ENCODE data around the gene SERPINE1.

SERPINE1 gene

GRCh38 chr7:101122933-101123702 is 3.8 kb upstream of the SERPINE1 start:
- H3K36me3 ChIP-seq (ENCODE audit: low read length) = no peaks in the 10 kb centered on the region
- no peak overlapping the region for H3K9ac ChIP-seq (ENCODE audit: low read length)
- no peak overlapping the region for H2AFZ ChIP-seq (ENCODE audit: low read depth, low read length, severe bottlenecking)
- no peaks in the 10 kb centered on the region for H4K20me1 ChIP-seq (ENCODE audit: low read depth, low read length)
- TF ChIP-seq, protein P1, sequence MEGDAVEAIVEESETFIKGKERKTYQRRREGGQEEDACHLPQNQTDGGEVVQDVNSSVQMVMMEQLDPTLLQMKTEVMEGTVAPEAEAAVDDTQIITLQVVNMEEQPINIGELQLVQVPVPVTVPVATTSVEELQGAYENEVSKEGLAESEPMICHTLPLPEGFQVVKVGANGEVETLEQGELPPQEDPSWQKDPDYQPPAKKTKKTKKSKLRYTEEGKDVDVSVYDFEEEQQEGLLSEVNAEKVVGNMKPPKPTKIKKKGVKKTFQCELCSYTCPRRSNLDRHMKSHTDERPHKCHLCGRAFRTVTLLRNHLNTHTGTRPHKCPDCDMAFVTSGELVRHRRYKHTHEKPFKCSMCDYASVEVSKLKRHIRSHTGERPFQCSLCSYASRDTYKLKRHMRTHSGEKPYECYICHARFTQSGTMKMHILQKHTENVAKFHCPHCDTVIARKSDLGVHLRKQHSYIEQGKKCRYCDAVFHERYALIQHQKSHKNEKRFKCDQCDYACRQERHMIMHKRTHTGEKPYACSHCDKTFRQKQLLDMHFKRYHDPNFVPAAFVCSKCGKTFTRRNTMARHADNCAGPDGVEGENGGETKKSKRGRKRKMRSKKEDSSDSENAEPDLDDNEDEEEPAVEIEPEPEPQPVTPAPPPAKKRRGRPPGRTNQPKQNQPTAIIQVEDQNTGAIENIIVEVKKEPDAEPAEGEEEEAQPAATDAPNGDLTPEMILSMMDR (IDR thresholded peaks at IDR 0.05; ENCODE audit: insufficient read depth, low read length, poor library complexity, severe bottlenecking) = no peak
- TF ChIP-seq EZH2phosphoT487 (conservative IDR thresholded peaks at IDR 0.05; ENCODE audit: low read length) = no peak
- no peaks in the 10 kb centered on the region for H3K9me2 ChIP-seq (replicated peaks; ENCODE audit: insufficient read depth, low read length)
- H3K27me3 ChIP-seq (ENCODE audit: low read length) = no peaks in the 10 kb centered on the region
- no peak overlapping the region for H3K4me2 ChIP-seq (ENCODE audit: low read depth, low read length, poor library complexity, severe bottlenecking)
- H3F3A ChIP-seq (ENCODE audit: insufficient read depth) = no peaks in the 10 kb centered on the region
- H3K9me3 ChIP-seq (ENCODE audit: insufficient read depth, low read length) = no peaks in the 10 kb centered on the region
- no peak overlapping the region for H3K27ac ChIP-seq (ENCODE audit: low read depth, low read length)
- no peaks in the 10 kb centered on the region for H3K79me2 ChIP-seq (ENCODE audit: insufficient read depth, low read length)
- H3K4me3 ChIP-seq (ENCODE audit: insufficient read depth, low read length, poor library complexity, severe bottlenecking) = no peak overlapping the region

DNA sequence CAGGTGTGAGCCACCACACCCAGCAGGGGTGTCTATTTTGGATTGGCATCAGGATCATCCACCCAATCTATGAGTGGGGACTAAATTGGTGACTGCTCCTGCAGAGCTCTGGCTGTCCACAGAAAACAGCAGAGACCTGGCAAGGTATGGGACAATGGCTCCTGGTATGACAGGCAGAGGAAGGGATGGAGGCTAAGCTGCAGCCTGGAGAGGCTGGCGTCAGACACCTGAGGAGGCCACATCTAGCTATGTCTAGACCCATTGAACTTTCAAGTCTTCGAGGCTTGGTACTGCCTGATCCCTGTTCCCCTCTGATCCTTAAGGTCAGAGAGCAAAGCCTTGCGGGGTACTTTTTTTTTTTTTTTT is 3.2 kb upstream of the SERPINE1 start:
- Histone ChIP-seq H2AFZ (ENCODE audit: low read depth, low read length, severe bottlenecking) (no peak overlapping the region), H3K27ac (ENCODE audit: low read depth, low read length) (no peak overlapping the region), H3K9me3 (ENCODE audit: insufficient read depth, low read length) (no peaks in the 10 kb centered on the region), H3K79me2 (ENCODE audit: insufficient read depth, low read length) (no peaks in the 10 kb centered on the region), H3K9ac (ENCODE audit: low read length) (no peak overlapping the region), H3K9me2 (replicated peaks; ENCODE audit: insufficient read depth, low read length) (no peaks in the 10 kb centered on the region), H3K27me3 (ENCODE audit: low read length) (no peaks in the 10 kb centered on the region), H3F3A (ENCODE audit: insufficient read depth) (no peaks in the 10 kb centered on the region), H3K4me3 (ENCODE audit: insufficient read depth, low read length, poor library complexity, severe bottlenecking) (no peak overlapping the region), H3K4me2 (ENCODE audit: low read depth, low read length, poor library complexity, severe bottlenecking) (no peak overlapping the region), H3K36me3 (ENCODE audit: low read length) (no peaks in the 10 kb centered on the region), H4K20me1 (ENCODE audit: low read depth, low read length) (no peaks in the 10 kb centered on the region)
- TF ChIP-seq, protein P1 (IDR thresholded peaks at IDR 0.05; ENCODE audit: insufficient read depth, low read length, poor library complexity, severe bottlenecking) = no peak
- TF ChIP-seq EZH2phosphoT487 (conservative IDR thresholded peaks at IDR 0.05; ENCODE audit: low read length) = no peak

DNA sequence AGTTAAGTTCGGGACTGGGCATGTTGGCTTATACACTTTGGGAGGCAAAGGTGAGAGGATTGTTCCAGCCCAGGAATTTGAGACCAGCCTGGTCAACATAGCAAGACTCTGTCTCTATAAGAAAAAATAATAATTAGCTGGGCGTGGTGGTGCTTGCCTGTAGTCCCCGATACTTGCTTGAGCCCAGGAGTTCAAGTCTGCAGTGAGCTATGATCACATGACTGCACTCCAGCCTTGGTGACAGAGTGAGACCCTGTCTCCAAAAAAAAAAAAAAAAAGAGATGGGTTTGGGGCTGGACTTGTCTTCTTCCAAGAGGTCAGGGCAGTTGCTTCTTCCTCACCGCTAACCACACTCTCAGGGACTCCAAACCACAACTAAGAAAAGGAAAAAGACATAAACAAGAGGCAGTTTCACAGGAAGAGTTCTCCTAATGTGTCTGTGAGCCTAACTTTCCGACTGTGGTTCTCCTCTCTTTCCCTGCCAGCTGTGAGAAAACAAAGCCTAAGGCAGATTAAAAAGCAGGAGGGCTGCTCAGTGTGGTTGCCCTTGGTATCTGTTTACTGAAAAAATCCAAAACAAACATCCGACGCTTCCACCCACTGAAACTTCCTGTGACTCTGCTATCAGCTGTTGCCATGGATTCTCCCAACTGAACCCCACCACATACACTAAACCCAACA is 2.4 kb upstream of the SERPINE1 start:
- Histone ChIP-seq H3K79me2 (ENCODE audit: insufficient read depth, low read length) (no peaks in the 10 kb centered on the region), H3K4me2 (ENCODE audit: low read depth, low read length, poor library complexity, severe bottlenecking) (no peak overlapping the region), H3K9me3 (ENCODE audit: insufficient read depth, low read length) (no peaks in the 10 kb centered on the region), H3K27ac (ENCODE audit: low read depth, low read length) (no peak overlapping the region), H3K27me3 (ENCODE audit: low read length) (no peaks in the 10 kb centered on the region), H3K9me2 (replicated peaks; ENCODE audit: insufficient read depth, low read length) (no peaks in the 10 kb centered on the region), H3K9ac (ENCODE audit: low read length) (no peak overlapping the region), H3F3A (ENCODE audit: insufficient read depth) (no peaks in the 10 kb centered on the region), H2AFZ (ENCODE audit: low read depth, low read length, severe bottlenecking) (no peak overlapping the region), H3K36me3 (ENCODE audit: low read length) (no peaks in the 10 kb centered on the region), H4K20me1 (ENCODE audit: low read depth, low read length) (no peaks in the 10 kb centered on the region), H3K4me3 (ENCODE audit: insufficient read depth, low read length, poor library complexity, severe bottlenecking) (no peak overlapping the region)
- no peak for TF ChIP-seq EZH2phosphoT487 (conservative IDR thresholded peaks at IDR 0.05; ENCODE audit: low read length)
- TF ChIP-seq, protein P1 (IDR thresholded peaks at IDR 0.05; ENCODE audit: insufficient read depth, low read length, poor library complexity, severe bottlenecking) = no peak

Measured in SU-DHL-6 (cell line).